Smooth muscle cell of the coronary artery (primary cell): ENCODE results near the gene PDE5A. TPM values are rescaled to one million over a fixed set of nuclear protein-coding genes. Genes with fewer than 3 reads are reported as not detected.

ENCODE experiments used
- total RNA-seq: library from RNA; depleted of rRNA; stranded (reverse); fragments of >200 nt; gene quantifications from 2 replicates; pipeline ENCODE4 v1.2.3, GENCODE V29; 2014; ENCODE audit warnings: low replicate concordance

PDE5A gene
- 2.7 and 42.3 TPM in 2 replicates for total RNA-seq

GRCh38 chr4:119628281-119629141 lies at the start of gene PDE5A:
PDE5A (minus strand) TSS chr4:119628804; CDS start chr4:119628671, 133 bp downstream.

